ENCODE results near the gene AGTRAP.

The AGTRAP gene

GRCh38 chr1:11735854-11736745 is at the start of gene AGTRAP:
Gene AGTRAP, plus strand, starts transcription at chr1:11736136. Its CDS starts 73 bp downstream, at chr1:11736209.
- peak; percentile 90 to 91 for DNase-seq

- no peak for DNase-seq
These were observed 47.4 kb upstream of the AGTRAP start for GRCh38 chr1:11688506-11688905.

- DNase-seq: no peak
These were observed 45.3 kb upstream of the AGTRAP start for GRCh38 chr1:11690397-11691301.

GRCh38 chr1:11691302-11691914 is 44.5 kb upstream of the AGTRAP start, which contains the start of gene DRAXIN:
Gene DRAXIN, plus strand, starts transcription at chr1:11691710. Its CDS starts 14,549 bp downstream, at chr1:11706259.
- no peak for DNase-seq

- no peak for DNase-seq
These were observed 43.8 kb upstream of the AGTRAP start for GRCh38 chr1:11691928-11692711.

- DNase-seq: peak; percentile 34 to 51
These were observed 42.8 kb upstream of the AGTRAP start for GRCh38 chr1:11693024-11693590.

- DNase-seq: no peak
These were observed 42.0 kb upstream of the AGTRAP start for GRCh38 chr1:11693917-11694316.

GRCh38 chr1:11695861-11696260 is 40.1 kb upstream of the AGTRAP start:
- DNase-seq: no peak

- no peak for DNase-seq
These were observed 38.6 kb upstream of the AGTRAP start for GRCh38 chr1:11697188-11697892.

GRCh38 chr1:11697893-11698210 is 38.1 kb upstream of the AGTRAP start:
- no peak for DNase-seq

GRCh38 chr1:11700601-11701467 is 35.1 kb upstream of the AGTRAP start:
- no peak for DNase-seq

GRCh38 chr1:11701551-11701961 is 34.4 kb upstream of the AGTRAP start:
- no peak for DNase-seq

- no peak for DNase-seq
These were observed 33.7 kb upstream of the AGTRAP start for GRCh38 chr1:11701981-11702803.

- no peak for DNase-seq
These were observed 32.4 kb upstream of the AGTRAP start for GRCh38 chr1:11703357-11704193.

GRCh38 chr1:11704194-11704529 is 31.8 kb upstream of the AGTRAP start:
- DNase-seq: no peak

GRCh38 chr1:11704691-11705475 is 31.1 kb upstream of the AGTRAP start:
- DNase-seq: no peak

GRCh38 chr1:11705596-11705995 is 30.3 kb upstream of the AGTRAP start:
- no peak for DNase-seq

GRCh38 chr1:11706292-11706691 is 29.6 kb upstream of the AGTRAP start:
- no peak for DNase-seq

Measured in CD4-positive, alpha-beta T cell treated with Interferon alpha-2 for 1 hour (primary cell).